HG02623 (cell line): Measurements from ENCODE around the gene TUBA4A.
"Not testable (repeated sequence)": the region's sequence is repeated elsewhere in the genome, so short reads cannot be mapped to it uniquely, and the experiment has no call there.

Experiments
- ATAC-seq: cut with Tn5 transposase; IDR thresholded peaks from one replicate; pipeline ENCODE4 v1.9.1; 2021; ENCODE audit warnings: moderate library complexity; ENCODE audit not compliant: unreplicated experiment

TUBA4A gene

GRCh38 chr2:219287116-219287440 lies 33.4 kb upstream of the TUBA4A start:
- not testable (repeated sequence) for ATAC-seq

- no peak for ATAC-seq
Observed at GRCh38 chr2:219286436-219287115, 32.9 kb upstream of the TUBA4A start.

- no peak for ATAC-seq
Observed at GRCh38 chr2:219285894-219286425, 32.2 kb upstream of the TUBA4A start.

GRCh38 chr2:219285373-219285735 lies 31.6 kb upstream of the TUBA4A start:
- no peak for ATAC-seq

- no peak for ATAC-seq
Observed at GRCh38 chr2:219284501-219285372, 31.0 kb upstream of the TUBA4A start.

- no peak for ATAC-seq
Observed at GRCh38 chr2:219282943-219283581, 29.3 kb upstream of the TUBA4A start.

GRCh38 chr2:219282375-219282774 lies 28.7 kb upstream of the TUBA4A start:
- no peak for ATAC-seq

- no peak for ATAC-seq
Observed at GRCh38 chr2:219281588-219281987, 27.9 kb upstream of the TUBA4A start.

GRCh38 chr2:219280651-219281050 lies 26.9 kb upstream of the TUBA4A start:
- ATAC-seq, result no peak

GRCh38 chr2:219279916-219280516 lies 26.3 kb upstream of the TUBA4A start:
- no peak for ATAC-seq

- peak; percentile 81 for ATAC-seq
Observed at GRCh38 chr2:219279151-219279915, 25.6 kb upstream of the TUBA4A start, which contains the start of gene DNAJB2. Gene DNAJB2, plus strand, starts transcription at chr2:219279366. Its CDS starts 468 bp downstream, at chr2:219279834.

- ATAC-seq, result no peak
Observed at GRCh38 chr2:219278655-219279150, 25.0 kb upstream of the TUBA4A start.

- no peak for ATAC-seq
Observed at GRCh38 chr2:219277703-219278654, 24.3 kb upstream of the TUBA4A start.

GRCh38 chr2:219274361-219274921 lies 20.7 kb upstream of the TUBA4A start:
- no peak for ATAC-seq

GRCh38 chr2:219273937-219274336 lies 20.2 kb upstream of the TUBA4A start:
- ATAC-seq, result no peak

- ATAC-seq, result no peak
Observed at GRCh38 chr2:219272995-219273394, 19.3 kb upstream of the TUBA4A start.

GRCh38 chr2:219272356-219272755 lies 18.6 kb upstream of the TUBA4A start:
- no peak for ATAC-seq

GRCh38 chr2:219271021-219271420 lies 17.3 kb upstream of the TUBA4A start:
- no peak for ATAC-seq

GRCh38 chr2:219270055-219270372 lies 16.3 kb upstream of the TUBA4A start:
- ATAC-seq, result no peak
